PC-9 (cell line): ENCODE results near the gene PEPD. TPM values are rescaled to one million over a fixed set of nuclear protein-coding genes. Genes with fewer than 3 reads are reported as not detected.

Experiments used
- BruUV-seq: library from RNA; stranded (reverse); fragments of 400-500 nt; replicated peaks from 2 replicates; lab custom pipeline; 2021; lab: Mats Ljungman, UMichigan
- CTCF ChIA-PET: fragments of 300-600 bp; sonication (Branson Sonifier 250); formaldehyde crosslinking; loops from one replicate; lab custom pipeline; 2022; ENCODE audit warnings: antibody characterized with exemption; lab: Charles Lee
- POLR2A ChIA-PET: fragments of 300-600 bp; sonication (Branson Sonifier 250); formaldehyde crosslinking; loops from one replicate; lab custom pipeline; 2022; ENCODE audit warnings: antibody characterized with exemption; ENCODE audit not compliant: unreplicated experiment; lab: Charles Lee
- DNase-seq, 2 experiments: peaks; one replicate each; pipeline versions ENCODE4 v3.0.0 to v3.0.0-alpha.2; 2015 to 2022; ENCODE audit warnings: mixed read lengths in 1 of 2
- H2AFZ ChIP-seq: fragments of 200-600 bp; sonication (generic); 2 replicates; pipeline ENCODE4 v1.8.1; 2017; ENCODE audit warnings: antibody characterized with exemption
- H3F3A ChIP-seq: fragments of 200-600 bp; sonication (generic); 2 replicates; pipeline ENCODE4 v1.8.1; 2017; ENCODE audit warnings: antibody characterized with exemption, mild to moderate bottlenecking, low read depth; ENCODE audit not compliant: insufficient read depth
- H3K27ac ChIP-seq: fragments of 200-600 bp; sonication (generic); 2 replicates; pipeline ENCODE4 v1.6.1; 2016; ENCODE audit warnings: mixed run types
- H3K27me3 ChIP-seq: fragments of 200-600 bp; sonication (generic); 2 replicates; pipeline ENCODE4 v1.6.1; 2016; ENCODE audit warnings: low read depth, mixed run types; ENCODE audit not compliant: insufficient read depth
- H3K36me3 ChIP-seq: fragments of 200-600 bp; sonication (generic); 2 replicates; pipeline ENCODE4 v1.6.1; 2016; ENCODE audit warnings: low read depth, mixed run types
- H3K4me1 ChIP-seq: fragments of 200-600 bp; sonication (generic); replicated peaks from 2 replicates; pipeline ENCODE4 v1.6.1; 2016; ENCODE audit warnings: mixed run types; ENCODE audit not compliant: insufficient read depth
- H3K4me2 ChIP-seq: fragments of 200-600 bp; sonication (generic); 2 replicates; pipeline ENCODE4 v1.6.1; 2017; ENCODE audit warnings: mixed run types
- H3K4me3 ChIP-seq: fragments of 200-600 bp; sonication (generic); 2 replicates; pipeline ENCODE4 v1.6.1; 2016; ENCODE audit warnings: mixed run types
- H3K79me2 ChIP-seq: fragments of 200-600 bp; sonication (generic); 2 replicates; pipeline ENCODE4 v1.6.1; 2017; ENCODE audit warnings: low read depth, mixed run types
- H3K9me2 ChIP-seq: fragments of 200-600 bp; sonication (generic); 2 replicates; pipeline ENCODE4 v1.8.1; 2017; ENCODE audit warnings: mild to moderate bottlenecking; ENCODE audit not compliant: insufficient read depth
- H3K9me3 ChIP-seq: fragments of 200-600 bp; sonication (generic); 2 replicates; pipeline ENCODE4 v1.8.1; 2016; ENCODE audit warnings: low read depth; ENCODE audit not compliant: insufficient read depth
- H4K20me1 ChIP-seq: fragments of 200-600 bp; sonication (generic); 2 replicates; pipeline ENCODE4 v1.8.1; 2017; ENCODE audit not compliant: insufficient read depth
- CTCF ChIP-seq: fragments of 200-600 bp; sonication (generic); conservative IDR thresholded peaks from 2 replicates; pipeline ENCODE4 v1.6.1; 2017; ENCODE audit warnings: mixed run types, antibody characterized with exemption, mild to moderate bottlenecking, moderate library complexity
- EZH2 ChIP-seq: fragments of 200-600 bp; sonication (generic); IDR thresholded peaks from 2 replicates; pipeline ENCODE4 v1.8.0; 2017; ENCODE audit warnings: antibody characterized with exemption, low read depth
- intact Hi-C: fragments of 100-400 bp; cut with micrococcal nuclease; formaldehyde crosslinking; loops from one replicate; pipeline ENCODE4 v1.10.0; 2022; ENCODE audit not compliant: unreplicated experiment
- total RNA-seq: library from RNA; stranded (reverse); gene quantifications from 2 replicates; pipeline ENCODE4 v1.2.3, GENCODE V29; 2021

PEPD gene
- total RNA-seq, 1 experiment from 2014 or later = 71.0 TPM

- TF ChIP-seq EZH2 (no peak), CTCF (no peak)
- Histone ChIP-seq H3K36me3 (no peaks in the 10 kb centered on the region), H3K9me3 (no peaks in the 10 kb centered on the region), H4K20me1 (no peaks in the 10 kb centered on the region), H3K4me2 (no peak overlapping the region), H3K9me2 (no peaks in the 10 kb centered on the region), H3K79me2 (no peaks in the 10 kb centered on the region), H2AFZ (no peak overlapping the region), H3K4me1 (no peaks in the 10 kb centered on the region), H3K4me3 (no peak overlapping the region), H3K27ac (no peak overlapping the region), H3F3A (no peaks in the 10 kb centered on the region), H3K27me3 (peaks cover 20% of the 10 kb centered on the region)
- no peak for DNase-seq
- no TSS peak for BruUV-seq
- intact Hi-C loops = no loop called here
- POLR2A ChIA-PET = no interaction called here
- CTCF ChIA-PET = no interaction called here
These were observed 29.2 kb upstream of the PEPD start for GRCh38 chr19:33550768-33551167.

- no peak overlapping the region for H2AFZ ChIP-seq
- ChIA-PET POLR2A (no interaction called here), CTCF (no interaction called here)
- BruUV-seq = no TSS peak
- no peaks in the 10 kb centered on the region for H3K9me2 ChIP-seq
- H3K79me2 ChIP-seq = no peaks in the 10 kb centered on the region
- H3K27me3 ChIP-seq = peaks cover 35% of the 10 kb centered on the region
- TF ChIP-seq EZH2 = no peak
- TF ChIP-seq CTCF = no peak
- no peaks in the 10 kb centered on the region for H3K4me1 ChIP-seq
- no peaks in the 10 kb centered on the region for H3K9me3 ChIP-seq
- H3K36me3 ChIP-seq = no peaks in the 10 kb centered on the region
- H4K20me1 ChIP-seq = no peaks in the 10 kb centered on the region
- no peak overlapping the region for H3K4me2 ChIP-seq
- no peak for DNase-seq
- intact Hi-C loops = no loop called here
- H3K4me3 ChIP-seq = no peak overlapping the region
- H3F3A ChIP-seq = no peaks in the 10 kb centered on the region
- no peak overlapping the region for H3K27ac ChIP-seq
These were observed 26.1 kb upstream of the PEPD start for GRCh38 chr19:33547676-33548075.

- no peaks in the 10 kb centered on the region for H3K9me3 ChIP-seq
- no TSS peak for BruUV-seq
- CTCF ChIA-PET = no interaction called here
These were observed 25.1 kb upstream of the PEPD start for GRCh38 chr19:33546656-33547055.

More at GRCh38 chr19:33546656-33547055, 25.1 kb upstream of the PEPD start:
- Histone ChIP-seq H3K79me2 (no peaks in the 10 kb centered on the region), H2AFZ (no peak overlapping the region), H3K4me2 (no peak overlapping the region), H3K9me2 (no peaks in the 10 kb centered on the region), H3K36me3 (no peaks in the 10 kb centered on the region), H3F3A (no peaks in the 10 kb centered on the region), H3K4me1 (no peaks in the 10 kb centered on the region), H3K27ac (no peak overlapping the region), H3K4me3 (no peak overlapping the region), H4K20me1 (no peaks in the 10 kb centered on the region), H3K27me3 (peaks cover 44% of the 10 kb centered on the region)
- intact Hi-C loops = no loop called here
- DNase-seq = no peak
- POLR2A ChIA-PET = no interaction called here
- TF ChIP-seq EZH2 (no peak), CTCF (no peak)
